Esophagus muscularis mucosa (tissue), 4 donors: ENCODE data around the gene GSE1.

Source experiments
- CTCF ChIP-seq, 3 experiments: fragments of 200-600 bp in 2 of 3; fragments of 450-650 bp in 1 of 3; sonication (generic) in 2 of 3; IDR thresholded peaks; one replicate each; pipeline ENCODE4 v1.5.1; 2017 to 2019; ENCODE audit warnings: antibody characterized with exemption in 3 of 3, mild to moderate bottlenecking in 2 of 3, moderate library complexity in 1 of 3
- EP300 ChIP-seq: sonication (generic); formaldehyde crosslinking; IDR thresholded peaks from one replicate; pipeline ENCODE4 v1.6.1; 2017; ENCODE audit warnings: antibody characterized with exemption
- POLR2A ChIP-seq: fragments of 450-650 bp; IDR thresholded peaks from one replicate; pipeline ENCODE4 v1.6.1; 2017; ENCODE audit warnings: antibody characterized with exemption, moderate library complexity, mild to moderate bottlenecking, low read depth

GRCh38 chr16:85644093-85644712, 31.1 kb downstream of the GSE1 start:
- no peak for TF ChIP-seq CTCF (IDR thresholded peaks at IDR 0.05)
- no peak for TF ChIP-seq POLR2A
- TF ChIP-seq EP300 = no peak
